Lower lobe of right lung (tissue), 2 donors: ENCODE results near the gene PLCD3. TPM values are rescaled to one million over a fixed set of nuclear protein-coding genes. Genes with fewer than 3 reads are reported as not detected.

Experiments used
- ATAC-seq, 2 donors: fragments of 200-7000 bp; cut with Tn5 transposase; one replicate each; pipeline ENCODE4 v1.9.1; 2020 to 2022; ENCODE audit warnings: mild to moderate bottlenecking in 2 of 2, moderate library complexity in 2 of 2
- DNase-seq: peaks from one replicate; pipeline ENCODE4 v3.0.0-alpha.2; 2020
- H3K27ac ChIP-seq: fragments of 200-600 bp; one replicate; pipeline ENCODE4 v1.8.0; 2022
- H3K27me3 ChIP-seq: fragments of 200-600 bp; one replicate; pipeline ENCODE4 v1.8.0; 2022; ENCODE audit warnings: low read depth
- H3K36me3 ChIP-seq: fragments of 200-600 bp; one replicate; pipeline ENCODE4 v1.8.0; 2022; ENCODE audit warnings: mild to moderate bottlenecking
- H3K4me1 ChIP-seq: fragments of 200-600 bp; one replicate; pipeline ENCODE4 v1.8.0; 2022
- H3K4me3 ChIP-seq: fragments of 200-600 bp; one replicate; pipeline ENCODE4 v1.8.0; 2022; ENCODE audit warnings: mild to moderate bottlenecking
- H3K9me3 ChIP-seq: fragments of 200-600 bp; one replicate; pipeline ENCODE4 v1.8.0; 2022
- CTCF ChIP-seq: fragments of 200-600 bp; IDR thresholded peaks from one replicate; pipeline ENCODE4 v1.8.0; 2022; ENCODE audit warnings: antibody characterized with exemption, mild to moderate bottlenecking
- intact Hi-C: fragments of 100-400 bp; cut with DNase I; formaldehyde crosslinking; loops from one replicate; pipeline ENCODE4 v1.11.0; 2022
- total RNA-seq: library from RNA; stranded (reverse); fragmentation: NEBNext Ultra II Directional; extraction: Animal tissue kit (Norgen Biotek cat#: 25700); gene quantifications from one replicate; pipeline ENCODE4 v1.2.1, GENCODE V29; 2021
- donor health status: DM: no; HTN: yes; CAD: no; lungs with severe emphysema.

Gene PLCD3
- total RNA-seq, 1 donor from 2014 or later = 38.3 TPM

DNA sequence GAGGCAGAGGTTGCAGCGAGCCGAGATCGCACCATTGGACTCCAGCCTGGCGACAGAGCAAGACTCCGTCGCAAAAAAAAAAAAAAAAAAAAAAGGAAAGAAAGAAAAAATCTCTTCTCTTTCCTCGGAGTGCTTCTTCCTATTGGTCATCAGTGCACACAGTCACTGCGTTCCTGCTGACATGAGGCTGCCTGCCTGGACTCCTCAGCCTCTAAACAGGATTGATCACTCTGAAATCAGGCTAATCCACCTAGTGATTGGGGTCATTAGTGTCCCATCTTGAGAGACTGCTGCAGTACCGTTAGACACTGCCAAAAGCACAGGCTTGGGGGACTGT lies 30.8 kb downstream of the PLCD3 start:
- Histone ChIP-seq H3K27me3 (no peaks in the 10 kb centered on the region), H3K4me1 (peaks cover 10% of the 10 kb centered on the region), H3K4me3 (no peak overlapping the region), H3K9me3 (no peaks in the 10 kb centered on the region), H3K36me3 (peaks cover 98% of the 10 kb centered on the region), H3K27ac (no peak overlapping the region)
- intact Hi-C loops = no loop called here
- no peak for TF ChIP-seq CTCF
- DNase-seq (no peak), ATAC-seq (no peak)

DNA sequence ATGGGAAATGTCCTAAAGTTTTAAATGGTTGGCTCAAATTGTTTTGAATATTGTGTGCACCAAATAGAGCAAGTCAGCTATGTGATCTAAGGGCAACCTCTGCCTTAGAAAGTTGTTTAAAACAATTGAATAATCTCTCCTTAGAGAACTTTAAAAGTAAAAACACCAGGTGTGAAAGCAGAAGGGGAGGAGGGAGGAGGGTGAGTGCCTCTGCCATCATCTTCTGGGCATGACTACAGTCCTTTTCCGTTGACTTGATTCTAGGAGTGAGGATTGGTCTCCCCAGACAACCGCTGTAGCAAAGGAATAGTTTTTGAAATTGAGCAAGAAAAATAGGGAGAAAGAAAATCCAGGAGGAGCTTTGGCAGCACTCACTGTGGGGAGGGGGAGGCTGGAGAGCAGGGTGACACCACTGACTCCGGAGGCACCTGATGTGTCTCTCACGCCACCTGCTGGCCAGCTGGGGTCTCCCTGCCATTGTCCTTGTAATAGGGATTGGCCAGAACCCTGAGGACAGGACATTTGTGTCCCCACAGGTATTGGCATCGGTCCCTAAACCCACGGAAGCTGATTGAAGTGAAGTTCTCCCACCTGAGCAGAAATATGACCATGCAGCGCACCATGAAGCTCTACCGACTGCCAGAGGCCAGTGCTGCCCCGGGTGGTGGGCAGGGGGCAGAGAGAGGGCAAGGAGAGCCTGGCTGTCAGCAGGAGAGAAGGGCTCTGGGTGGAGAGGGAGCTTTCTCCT lies 33.3 kb downstream of the PLCD3 start:
- no peak overlapping the region for H3K4me3 ChIP-seq

GRCh38 chr17:45098081-45098868 lies 34.0 kb downstream of the PLCD3 start:
- no peak for DNase-seq
- Histone ChIP-seq H3K4me3 (no peak overlapping the region), H3K27me3 (no peaks in the 10 kb centered on the region), H3K27ac (peak overlapping the region; percentile 49), H3K36me3 (peaks cover 97% of the 10 kb centered on the region), H3K9me3 (no peaks in the 10 kb centered on the region), H3K4me1 (peaks cover 20% of the 10 kb centered on the region)
- TF ChIP-seq CTCF = no peak
- no peak for ATAC-seq
- intact Hi-C loops = no loop called here

More for the DNA sequence above, 33.3 kb downstream of the PLCD3 start:
- no peaks in the 10 kb centered on the region for H3K27me3 ChIP-seq
- H3K9me3 ChIP-seq = no peaks in the 10 kb centered on the region
- H3K36me3 ChIP-seq = peaks cover 98% of the 10 kb centered on the region
- peak; percentile 87 for DNase-seq
- H3K27ac ChIP-seq = peak overlapping the region; percentile 49
- ATAC-seq = peak; percentile 88 to 93
- peaks cover 12% of the 10 kb centered on the region for H3K4me1 ChIP-seq
- peak; percentile 90 for TF ChIP-seq CTCF
- intact Hi-C loops = no loop called here

GRCh38 chr17:45096926-45097325 lies 35.4 kb downstream of the PLCD3 start:
- no peak for TF ChIP-seq CTCF
- Histone ChIP-seq H3K36me3 (peaks cover 88% of the 10 kb centered on the region), H3K4me1 (peaks cover 33% of the 10 kb centered on the region), H3K9me3 (no peaks in the 10 kb centered on the region), H3K4me3 (no peak overlapping the region), H3K27me3 (no peaks in the 10 kb centered on the region), H3K27ac (no peak overlapping the region)
- DNase-seq (no peak), ATAC-seq (no peak)
- intact Hi-C loops = no loop called here

DNA sequence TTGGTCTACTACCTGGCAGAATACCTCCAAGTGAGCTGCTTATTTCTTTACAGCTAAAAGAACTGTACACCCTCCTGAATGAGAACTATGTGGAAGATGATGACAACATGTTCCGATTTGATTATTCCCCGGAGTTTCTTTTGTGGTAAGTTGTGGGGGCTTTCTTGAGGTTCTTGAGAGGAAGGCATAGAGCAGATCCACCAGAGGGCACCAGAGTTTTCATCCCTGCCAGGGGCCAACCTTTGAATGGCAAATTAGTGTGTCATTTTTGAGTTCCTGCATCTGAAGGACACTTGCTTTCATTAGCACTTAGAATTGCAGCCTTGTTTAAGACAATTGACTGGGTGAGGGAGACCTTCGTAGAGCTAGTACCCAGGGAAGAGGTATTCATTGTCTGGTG lies 36.2 kb downstream of the PLCD3 start:
- peaks cover 88% of the 10 kb centered on the region for H3K36me3 ChIP-seq
- no peaks in the 10 kb centered on the region for H3K27me3 ChIP-seq
- peaks cover 36% of the 10 kb centered on the region for H3K4me1 ChIP-seq
- peak; percentile 32 for TF ChIP-seq CTCF
- no peak overlapping the region for H3K27ac ChIP-seq
- no peak for ATAC-seq
- no peak for DNase-seq
- no peaks in the 10 kb centered on the region for H3K9me3 ChIP-seq
- H3K4me3 ChIP-seq = no peak overlapping the region
- intact Hi-C loops = no loop called here
